Measurements from ENCODE around the gene OR11H7. TPM values are rescaled to one million over a fixed set of nuclear protein-coding genes. Genes with fewer than 3 reads are reported as not detected.
"Not testable (repeated sequence)": the region's sequence is repeated elsewhere in the genome, so short reads cannot be mapped to it uniquely, and the experiment has no call there.

Gene OR11H7
- total RNA-seq, 1 donor from 2014 or later, result not detected

- DNase-seq, result not testable (repeated sequence)
Measured at GRCh38 chr14:20280265-20280664, 51.5 kb downstream of the OR11H7 start.

Other genes with a start within 250 kb of the OR11H7 start
- not detected for gene OR4Q2, start 226.8 kb upstream of the OR11H7 start, total RNA-seq
- not detected for gene OR4K14, start 209.7 kb upstream of the OR11H7 start, total RNA-seq
- not detected for gene OR4K13, start 192.9 kb upstream of the OR11H7 start, total RNA-seq
- not detected for gene OR4L1, start 168.9 kb upstream of the OR11H7 start, total RNA-seq
- gene OR4K17, start 118.2 kb upstream of the OR11H7 start, total RNA-seq, result not detected
- not detected for gene OR4N5, start 90.2 kb upstream of the OR11H7 start, total RNA-seq
- gene OR11G2, start 38.1 kb upstream of the OR11H7 start, total RNA-seq, result not detected
- not detected for gene OR11H6, start 5.3 kb upstream of the OR11H7 start, total RNA-seq
- not detected for gene OR11H4, start 10.3 kb downstream of the OR11H7 start, total RNA-seq
- gene TTC5, start 77.0 kb downstream of the OR11H7 start, total RNA-seq, result 23.3 TPM
- gene CCNB1IP1, start 104.3 kb downstream of the OR11H7 start, total RNA-seq, result 72.5 TPM
- gene PARP2, start 114.7 kb downstream of the OR11H7 start, total RNA-seq, result 14.2 TPM
- 13.3 TPM for gene TEP1, start 184.5 kb downstream of the OR11H7 start, total RNA-seq
- 1.9 TPM for gene KLHL33, start 207.2 kb downstream of the OR11H7 start, total RNA-seq
- gene OSGEP, start 225.8 kb downstream of the OR11H7 start, total RNA-seq, result 32.6 TPM
- gene APEX1, start 226.2 kb downstream of the OR11H7 start, total RNA-seq, result 49.1 TPM
- gene PIP4P1, start 232.5 kb downstream of the OR11H7 start, total RNA-seq, result 19.5 TPM
- 9.2 TPM for gene PNP, start 240.4 kb downstream of the OR11H7 start, total RNA-seq